CD14-positive monocyte (primary cell): Measurements from ENCODE around the gene ZEB2. TPM values are rescaled to one million over a fixed set of nuclear protein-coding genes. Genes with fewer than 3 reads are reported as not detected.

Experiments
- DNase-seq, 3 donors: peaks; one replicate each; pipeline ENCODE4 v3.0.0-alpha.2; 2011 to 2022
- H2AFZ ChIP-seq: 2 replicates; pipeline ENCODE4 v1.6.0; 2012; ENCODE audit warnings: mild to moderate bottlenecking, low read depth, low read length, inconsistent platforms; ENCODE audit not compliant: insufficient read depth, poor library complexity, severe bottlenecking
- H3K27ac ChIP-seq, 2 donors: 1 replicate in 1 of 2; 2 replicates in 1 of 2; pipeline ENCODE4 v1.5.1; 2012 to 2013; ENCODE audit warnings: low read length in 2 of 2, control low read depth in 1 of 2, inconsistent platforms in 1 of 2, low read depth in 1 of 2, mild to moderate bottlenecking in 1 of 2
- H3K27me3 ChIP-seq, 2 donors: one replicate each; pipeline versions ENCODE4 v1.6.0 to v1.6.1; 2011 to 2013; ENCODE audit warnings: low read length in 2 of 2; ENCODE audit not compliant: control insufficient read depth in 2 of 2, insufficient read depth in 2 of 2
- H3K36me3 ChIP-seq, 2 donors: replicated peaks in 1 of 2; 1 replicate in 1 of 2; 2 replicates in 1 of 2; pipeline versions ENCODE4 v1.5.1 to v1.6.1; 2012 to 2013; ENCODE audit warnings: low read length in 2 of 2, control low read depth in 1 of 2, inconsistent platforms in 1 of 2, mild to moderate bottlenecking in 1 of 2; ENCODE audit not compliant: insufficient read depth in 2 of 2, control insufficient read depth in 1 of 2
- H3K4me1 ChIP-seq, 2 donors: 1 replicate in 1 of 2; 2 replicates in 1 of 2; pipeline versions ENCODE4 v1.5.1 to v1.6.1; 2012 to 2013; ENCODE audit warnings: low read length in 2 of 2, control low read depth in 1 of 2, inconsistent platforms in 1 of 2, mild to moderate bottlenecking in 1 of 2, moderate library complexity in 1 of 2; ENCODE audit not compliant: insufficient read depth in 2 of 2, control insufficient read depth in 1 of 2
- H3K4me2 ChIP-seq: replicated peaks from 2 replicates; pipeline ENCODE3; 2012; ENCODE audit warnings: low read length, moderate library complexity, mild to moderate bottlenecking; ENCODE audit not compliant: poor library complexity, severe bottlenecking; ENCODE audit errors: extremely low read depth
- H3K4me3 ChIP-seq, 3 experiments: fragments of 200-600 bp in 1 of 3; sonication (generic) in 1 of 3; replicated peaks in 1 of 3; 1 replicate in 2 of 3; 2 replicates in 1 of 3; pipeline ENCODE4 v1.5.1; 2011 to 2013; ENCODE audit warnings: low read length in 3 of 3, mild to moderate bottlenecking in 3 of 3, control low read depth in 2 of 3, low read depth in 2 of 3, inconsistent platforms in 1 of 3, moderate library complexity in 1 of 3
- H3K79me2 ChIP-seq: 2 replicates; pipeline ENCODE4 v1.6.0; 2012; ENCODE audit warnings: mild to moderate bottlenecking, control low read depth, inconsistent platforms, low read length, moderate library complexity; ENCODE audit not compliant: insufficient read depth
- H3K9ac ChIP-seq: 2 replicates; pipeline ENCODE4 v1.6.0; 2017; ENCODE audit warnings: low read length, mild to moderate bottlenecking; ENCODE audit not compliant: insufficient read depth, poor library complexity, severe bottlenecking
- H3K9me3 ChIP-seq, 2 donors: replicated peaks in 1 of 2; 1 replicate in 1 of 2; 2 replicates in 1 of 2; pipeline versions ENCODE4 v1.5.1 to v1.6.1; 2012 to 2013; ENCODE audit warnings: low read length in 2 of 2, control low read depth in 1 of 2; ENCODE audit not compliant: control insufficient read depth in 1 of 2, insufficient read depth in 1 of 2
- H4K20me1 ChIP-seq: 2 replicates; pipeline ENCODE4 v1.6.0; 2012; ENCODE audit warnings: mild to moderate bottlenecking, low read length, control low read depth, moderate library complexity; ENCODE audit not compliant: insufficient read depth
- H3K27ac Mint-ChIP-seq, 7 donors: one replicate each; pipeline ENCODE4 v1.8.0; 2020; ENCODE audit warnings: mild to moderate bottlenecking in 7 of 7, mixed read lengths in 7 of 7, moderate library complexity in 6 of 7, inconsistent platforms in 2 of 7
- H3K27me3 Mint-ChIP-seq, 3 donors: one replicate each; pipeline ENCODE4 v1.8.0; 2021 to 2022; ENCODE audit warnings: low read depth in 3 of 3, mild to moderate bottlenecking in 3 of 3, mixed read lengths in 3 of 3, moderate library complexity in 3 of 3, inconsistent platforms in 1 of 3
- H3K36me3 Mint-ChIP-seq, 2 donors: one replicate each; pipeline ENCODE4 v1.8.0; 2020; ENCODE audit warnings: mixed read lengths in 2 of 2, inconsistent platforms in 1 of 2, mild to moderate bottlenecking in 1 of 2
- H3K4me1 Mint-ChIP-seq: one replicate; pipeline ENCODE4 v1.8.0; 2020; ENCODE audit warnings: mild to moderate bottlenecking, mixed read lengths
- H3K4me3 Mint-ChIP-seq, 2 donors: one replicate each; pipeline ENCODE4 v1.8.0; 2020; ENCODE audit warnings: mild to moderate bottlenecking in 2 of 2, mixed read lengths in 2 of 2, moderate library complexity in 1 of 2
- H3K9me3 Mint-ChIP-seq, 7 donors: one replicate each; pipeline ENCODE4 v1.8.0; 2020 to 2022; ENCODE audit warnings: mixed read lengths in 7 of 7, mild to moderate bottlenecking in 6 of 7, moderate library complexity in 6 of 7, inconsistent platforms in 2 of 7
- CTCF ChIP-seq: fragments of 200-600 bp; IDR thresholded peaks from one replicate; pipeline ENCODE4 v1.8.0; 2022; ENCODE audit warnings: antibody characterized with exemption, mild to moderate bottlenecking
- WGBS: methylation state at CpG from one replicate; pipeline ENCODE4 v1.1.5; 2013; ENCODE audit warnings: missing lambda C conversion rate; ENCODE audit not compliant: insufficient coverage; 5-methylcytosine and 5-hydroxymethylcytosine counted together
- intact Hi-C, 2 donors: fragments of 100-400 bp; cut with micrococcal nuclease; formaldehyde crosslinking; loops; one replicate each; pipeline versions ENCODE4 v1.15.0 to v1.15.1; 2023
- polyA plus RNA-seq, 3 donors: library from polyadenylated mRNA; depleted of rRNA in 1 of 3; unstranded in 2 of 3; stranded (reverse) in 1 of 3; fragments of 300-500 nt in 2 of 3; fragments of >200 nt in 1 of 3; fragmentation: Illumina TruSeq in 2 of 3; gene quantifications; 1 replicate in 2 of 3; 2 replicates in 1 of 3; pipeline ENCODE4 v1.2.3, GENCODE V29; 2012 to 2021

Gene ZEB2
- polyA plus RNA-seq, 3 donors, result 76.8 to 325 (median 93.8) TPM

DNA sequence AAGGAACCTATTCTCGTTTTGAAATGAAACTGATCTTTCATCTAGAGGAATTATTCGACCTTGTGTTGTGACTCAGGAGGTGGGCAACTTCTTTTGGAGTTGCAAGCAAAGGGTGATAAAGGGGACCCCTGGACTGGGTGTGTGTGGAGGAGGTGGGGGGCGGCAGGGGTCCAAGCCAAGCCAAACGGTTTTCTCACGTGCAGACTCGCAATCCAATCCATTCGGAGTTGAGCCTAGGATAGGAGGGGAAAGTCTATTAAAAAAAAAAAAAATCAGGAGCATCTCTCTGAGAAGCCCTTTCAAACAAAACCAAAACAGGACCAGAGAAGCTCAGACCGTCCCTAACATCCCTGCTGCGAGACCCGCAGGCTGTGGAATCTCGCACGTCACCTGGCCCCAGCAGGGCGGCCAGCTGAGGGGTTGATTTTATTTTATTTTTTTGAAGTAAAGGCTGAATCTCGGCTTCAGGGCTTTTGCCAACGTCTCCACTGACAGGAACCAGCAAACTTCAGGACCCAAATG is 3.7 kb upstream of the ZEB2 start:
- DNase-seq, result peak in 1 of 3 donors; percentile 42
- peaks cover 0 to 2% (median 0%) of the 10 kb centered on the region in 3 donors for H3K27me3 Mint-ChIP-seq
- peaks cover 37% of the 10 kb centered on the region for H3K4me1 Mint-ChIP-seq

More for the DNA sequence above, 3.7 kb upstream of the ZEB2 start:
- no peaks in the 10 kb centered on the region for H3K9me3 ChIP-seq
- Mint-ChIP-seq H3K36me3 (no peaks in the 10 kb centered on the region), H3K27ac (peak overlapping the region in 5 of 7 donors; percentile 94 to 100 (median 98)), H3K4me3 (peak overlapping the region; percentile 92 to 94), H3K9me3 (peaks cover 0 to 2% (median 0%) of the 10 kb centered on the region in 7 donors)
- no peaks in the 10 kb centered on the region for H3K27me3 ChIP-seq
- peak overlapping the region; percentile 94 for H3K4me2 ChIP-seq
- peak overlapping the region; percentile 51 to 81 (median 57) for H3K4me3 ChIP-seq
- no peak for TF ChIP-seq CTCF
- peaks cover 65% of the 10 kb centered on the region for H3K79me2 ChIP-seq
- peak overlapping the region; percentile 88 for H3K9ac ChIP-seq
- peak overlapping the region; percentile 92 to 99 for H3K27ac ChIP-seq
- WGBS, result 0% methylated on average over 9 of the region's 15 CpGs
- intact Hi-C loops, result loop anchor here (5.0 to 10.0 kb wide), 5 partner anchors 84 to 1231 kb away; no protein-coding TSS in a partner anchor
- peaks cover 35 to 43% of the 10 kb centered on the region in 2 donors for H3K4me1 ChIP-seq
- no peaks in the 10 kb centered on the region for H3K36me3 ChIP-seq
- no peaks in the 10 kb centered on the region for H4K20me1 ChIP-seq
- H2AFZ ChIP-seq, result peak overlapping the region; percentile 47
